HG03432 (cell line): ENCODE measurements around the gene CARD9.

Source experiments
- ATAC-seq: cut with Tn5 transposase; IDR thresholded peaks from one replicate; pipeline ENCODE4 v1.9.1; 2021; ENCODE audit warnings: mild to moderate bottlenecking, moderate library complexity; ENCODE audit not compliant: unreplicated experiment

Gene CARD9

GRCh38 chr9:136381966-136382513 is 8.6 kb upstream of the CARD9 start:
- ATAC-seq = no peak

GRCh38 chr9:136381311-136381710 is 7.8 kb upstream of the CARD9 start:
- ATAC-seq = no peak

GRCh38 chr9:136380381-136380780 is 6.9 kb upstream of the CARD9 start:
- ATAC-seq = no peak

- ATAC-seq = no peak
Observed at GRCh38 chr9:136379891-136380290, 6.4 kb upstream of the CARD9 start.

GRCh38 chr9:136379401-136379800 is 5.9 kb upstream of the CARD9 start:
- no peak for ATAC-seq

GRCh38 chr9:136379003-136379287 is 5.5 kb upstream of the CARD9 start:
- ATAC-seq = no peak

- no peak for ATAC-seq
Observed at GRCh38 chr9:136378170-136379002, 4.9 kb upstream of the CARD9 start.

- ATAC-seq = no peak
Observed at GRCh38 chr9:136377341-136378169, 4.1 kb upstream of the CARD9 start.

GRCh38 chr9:136376457-136376856 is 3.0 kb upstream of the CARD9 start:
- ATAC-seq = no peak

GRCh38 chr9:136375096-136375495 is 1.6 kb upstream of the CARD9 start:
- ATAC-seq = no peak

GRCh38 chr9:136374183-136374575 is 710 bp upstream of the CARD9 start:
- no peak for ATAC-seq

- no peak for ATAC-seq
Observed at GRCh38 chr9:136372561-136373299, 739 bp downstream of the CARD9 start.

GRCh38 chr9:136372006-136372405 is 1.5 kb downstream of the CARD9 start:
- ATAC-seq = no peak

- ATAC-seq = no peak
Observed at GRCh38 chr9:136371533-136371880, 2.0 kb downstream of the CARD9 start.

GRCh38 chr9:136370687-136371532 is 2.6 kb downstream of the CARD9 start:
- ATAC-seq = no peak

GRCh38 chr9:136370037-136370436 is 3.4 kb downstream of the CARD9 start:
- ATAC-seq = no peak

- ATAC-seq = no peak
Observed at GRCh38 chr9:136368190-136368589, 5.3 kb downstream of the CARD9 start.

- ATAC-seq = no peak
Observed at GRCh38 chr9:136367296-136368145, 5.9 kb downstream of the CARD9 start.

- ATAC-seq = no peak
Observed at GRCh38 chr9:136366826-136367225, 6.6 kb downstream of the CARD9 start.
